Nephron progenitor cell (in vitro differentiated cells): Measurements from ENCODE around the gene VDAC2.

Experiments used
- DNase-seq: peaks from one replicate; pipeline ENCODE4 v3.0.0; 2021
- H3K27ac Mint-ChIP-seq: 2 replicates; pipeline ENCODE4 v1.8.0; 2021; ENCODE audit warnings: mild to moderate bottlenecking, moderate library complexity, mixed read lengths
- H3K27me3 Mint-ChIP-seq: 2 replicates; pipeline ENCODE4 v1.8.0; 2021; ENCODE audit warnings: mild to moderate bottlenecking, low read depth, mixed read lengths; ENCODE audit not compliant: poor library complexity
- H3K36me3 Mint-ChIP-seq: 2 replicates; pipeline ENCODE4 v1.8.0; 2021; ENCODE audit warnings: low read depth, mixed read lengths
- H3K4me1 Mint-ChIP-seq: 2 replicates; pipeline ENCODE4 v1.8.0; 2021; ENCODE audit warnings: mixed read lengths
- H3K4me3 Mint-ChIP-seq: 2 replicates; pipeline ENCODE4 v1.8.0; 2021; ENCODE audit warnings: mild to moderate bottlenecking, moderate library complexity, mixed read lengths
- H3K9me3 Mint-ChIP-seq: 2 replicates; pipeline ENCODE4 v1.8.0; 2021; ENCODE audit warnings: mild to moderate bottlenecking, moderate library complexity, mixed read lengths
- CTCF ChIP-seq: fragments of 200-600 bp; sonication (generic); IDR thresholded peaks from 2 replicates; pipeline ENCODE4 v1.5.0; 2021; ENCODE audit warnings: antibody characterized with exemption

Gene VDAC2

GRCh38 chr10:75223507-75223906 lies 12.9 kb downstream of the VDAC2 start:
- DNase-seq, result no peak
- peak overlapping the region; percentile 83 for H3K27ac Mint-ChIP-seq
- H3K9me3 Mint-ChIP-seq, result no peaks in the 10 kb centered on the region
- H3K4me3 Mint-ChIP-seq, result no peak overlapping the region
- H3K36me3 Mint-ChIP-seq, result peaks cover 72% of the 10 kb centered on the region
- H3K4me1 Mint-ChIP-seq, result peaks cover 36% of the 10 kb centered on the region
- H3K27me3 Mint-ChIP-seq, result no peaks in the 10 kb centered on the region
- TF ChIP-seq CTCF, result no peak

GRCh38 chr10:75226095-75226494 lies 15.5 kb downstream of the VDAC2 start:
- H3K4me1 Mint-ChIP-seq, result peaks cover 45% of the 10 kb centered on the region
- no peaks in the 10 kb centered on the region for H3K9me3 Mint-ChIP-seq
- H3K4me3 Mint-ChIP-seq, result no peak overlapping the region
- H3K27me3 Mint-ChIP-seq, result no peaks in the 10 kb centered on the region
- TF ChIP-seq CTCF, result no peak
- H3K27ac Mint-ChIP-seq, result peak overlapping the region; percentile 83
- DNase-seq, result no peak
- peaks cover 70% of the 10 kb centered on the region for H3K36me3 Mint-ChIP-seq

- TF ChIP-seq CTCF, result no peak
- peak overlapping the region; percentile 83 for H3K27ac Mint-ChIP-seq
- H3K27me3 Mint-ChIP-seq, result no peaks in the 10 kb centered on the region
- no peak for DNase-seq
- H3K9me3 Mint-ChIP-seq, result no peaks in the 10 kb centered on the region
- peaks cover 46% of the 10 kb centered on the region for H3K4me1 Mint-ChIP-seq
- no peak overlapping the region for H3K4me3 Mint-ChIP-seq
- peaks cover 71% of the 10 kb centered on the region for H3K36me3 Mint-ChIP-seq
Observed at GRCh38 chr10:75226656-75227055, 16.1 kb downstream of the VDAC2 start.

GRCh38 chr10:75228278-75228677 lies 17.7 kb downstream of the VDAC2 start:
- no peak for DNase-seq
- Mint-ChIP-seq H3K27me3 (no peaks in the 10 kb centered on the region), H3K27ac (peak overlapping the region; percentile 93), H3K36me3 (peaks cover 66% of the 10 kb centered on the region), H3K9me3 (no peaks in the 10 kb centered on the region), H3K4me1 (peaks cover 56% of the 10 kb centered on the region), H3K4me3 (no peak overlapping the region)
- no peak for TF ChIP-seq CTCF

GRCh38 chr10:75228834-75229233 lies 18.2 kb downstream of the VDAC2 start:
- no peaks in the 10 kb centered on the region for H3K27me3 Mint-ChIP-seq
- no peak for DNase-seq
- peak overlapping the region; percentile 93 for H3K27ac Mint-ChIP-seq
- peaks cover 55% of the 10 kb centered on the region for H3K4me1 Mint-ChIP-seq
- peaks cover 65% of the 10 kb centered on the region for H3K36me3 Mint-ChIP-seq
- no peak overlapping the region for H3K4me3 Mint-ChIP-seq
- no peaks in the 10 kb centered on the region for H3K9me3 Mint-ChIP-seq
- TF ChIP-seq CTCF, result no peak

- no peak for DNase-seq
- H3K36me3 Mint-ChIP-seq, result peaks cover 53% of the 10 kb centered on the region
- H3K27ac Mint-ChIP-seq, result peak overlapping the region; percentile 47
- peaks cover 44% of the 10 kb centered on the region for H3K4me1 Mint-ChIP-seq
- H3K27me3 Mint-ChIP-seq, result no peaks in the 10 kb centered on the region
- no peak for TF ChIP-seq CTCF
- no peaks in the 10 kb centered on the region for H3K9me3 Mint-ChIP-seq
- no peak overlapping the region for H3K4me3 Mint-ChIP-seq
Observed at GRCh38 chr10:75229971-75230370, 19.4 kb downstream of the VDAC2 start.
